ENCODE results near the gene NDUFA12.
"Not testable (repeated sequence)": the region's sequence is repeated elsewhere in the genome, so short reads cannot be mapped to it uniquely, and the experiment has no call there.

The NDUFA12 gene

GRCh38 chr12:94997726-94998125 is 5.8 kb downstream of the NDUFA12 start:
- no peak for DNase-seq (ENCODE audit: insufficient read length)
- TF ChIP-seq POLR2A (IDR thresholded peaks at IDR 0.05; ENCODE audit: low read depth, low read length), result no peak
- no peak for TF ChIP-seq POLR2AphosphoS5 (IDR thresholded peaks at IDR 0.05; ENCODE audit: low read depth, low read length)
- no peak for TF ChIP-seq TAF1 (IDR thresholded peaks at IDR 0.05; ENCODE audit: borderline replicate concordance, low read depth, low read length)
- no peak for FAIRE-seq

GRCh38 chr12:94997061-94997460 is 6.4 kb downstream of the NDUFA12 start:
- DNase-seq (ENCODE audit: insufficient read length) (no peak), FAIRE-seq (no peak)
- TF ChIP-seq POLR2A (IDR thresholded peaks at IDR 0.05; ENCODE audit: low read depth, low read length), result no peak
- TF ChIP-seq TAF1 (IDR thresholded peaks at IDR 0.05; ENCODE audit: borderline replicate concordance, low read depth, low read length), result no peak
- TF ChIP-seq POLR2AphosphoS5 (IDR thresholded peaks at IDR 0.05; ENCODE audit: low read depth, low read length), result no peak

GRCh38 chr12:94994312-94994711 is 9.2 kb downstream of the NDUFA12 start:
- TF ChIP-seq TAF1 (IDR thresholded peaks at IDR 0.05; ENCODE audit: borderline replicate concordance, low read depth, low read length), result no peak
- TF ChIP-seq POLR2AphosphoS5 (IDR thresholded peaks at IDR 0.05; ENCODE audit: low read depth, low read length), result no peak
- TF ChIP-seq POLR2A (IDR thresholded peaks at IDR 0.05; ENCODE audit: low read depth, low read length), result no peak
- DNase-seq (ENCODE audit: insufficient read length), result no peak
- FAIRE-seq, result no peak

- not testable (repeated sequence) for DNase-seq (ENCODE audit: insufficient read length); FAIRE-seq
Measured at GRCh38 chr12:94993855-94994254, 9.6 kb downstream of the NDUFA12 start.

GRCh38 chr12:94990222-94990621 is 13.3 kb downstream of the NDUFA12 start:
- TF ChIP-seq POLR2AphosphoS5 (IDR thresholded peaks at IDR 0.05; ENCODE audit: low read depth, low read length) (no peak), TAF1 (IDR thresholded peaks at IDR 0.05; ENCODE audit: borderline replicate concordance, low read depth, low read length) (no peak)
- FAIRE-seq, result no peak
- DNase-seq (ENCODE audit: insufficient read length), result no peak

GRCh38 chr12:94988471-94988870 is 15.0 kb downstream of the NDUFA12 start:
- TF ChIP-seq POLR2AphosphoS5 (IDR thresholded peaks at IDR 0.05; ENCODE audit: low read depth, low read length) (no peak), TAF1 (IDR thresholded peaks at IDR 0.05; ENCODE audit: borderline replicate concordance, low read depth, low read length) (no peak), POLR2A (IDR thresholded peaks at IDR 0.05; ENCODE audit: low read depth, low read length) (no peak)
- FAIRE-seq (no peak), DNase-seq (ENCODE audit: insufficient read length) (no peak)

- DNase-seq (ENCODE audit: insufficient read length), result no peak
- TF ChIP-seq POLR2A (IDR thresholded peaks at IDR 0.05; ENCODE audit: low read depth, low read length) (no peak), TAF1 (IDR thresholded peaks at IDR 0.05; ENCODE audit: borderline replicate concordance, low read depth, low read length) (no peak)
- FAIRE-seq, result no peak
Measured at GRCh38 chr12:94987801-94988200, 15.7 kb downstream of the NDUFA12 start.

GRCh38 chr12:94987076-94987669 is 16.3 kb downstream of the NDUFA12 start:
- TF ChIP-seq TAF1 (IDR thresholded peaks at IDR 0.05; ENCODE audit: borderline replicate concordance, low read depth, low read length) (no peak), POLR2A (IDR thresholded peaks at IDR 0.05; ENCODE audit: low read depth, low read length) (no peak), POLR2AphosphoS5 (IDR thresholded peaks at IDR 0.05; ENCODE audit: low read depth, low read length) (no peak)
- DNase-seq (ENCODE audit: insufficient read length) (no peak), FAIRE-seq (no peak)

- DNase-seq (ENCODE audit: insufficient read length); FAIRE-seq: not testable (repeated sequence)
Measured at GRCh38 chr12:94985099-94985498, 18.4 kb downstream of the NDUFA12 start.

GRCh38 chr12:94983321-94983720 is 20.2 kb downstream of the NDUFA12 start:
- TF ChIP-seq POLR2AphosphoS5 (IDR thresholded peaks at IDR 0.05; ENCODE audit: low read depth, low read length) (no peak), POLR2A (IDR thresholded peaks at IDR 0.05; ENCODE audit: low read depth, low read length) (no peak), TAF1 (IDR thresholded peaks at IDR 0.05; ENCODE audit: borderline replicate concordance, low read depth, low read length) (no peak)
- FAIRE-seq (no peak), DNase-seq (ENCODE audit: insufficient read length) (no peak)

- DNase-seq (ENCODE audit: insufficient read length) (no peak), FAIRE-seq (no peak)
- no peak for TF ChIP-seq TAF1 (IDR thresholded peaks at IDR 0.05; ENCODE audit: borderline replicate concordance, low read depth, low read length)
- no peak for TF ChIP-seq POLR2A (IDR thresholded peaks at IDR 0.05; ENCODE audit: low read depth, low read length)
- no peak for TF ChIP-seq POLR2AphosphoS5 (IDR thresholded peaks at IDR 0.05; ENCODE audit: low read depth, low read length)
Measured at GRCh38 chr12:94982456-94982855, 21.0 kb downstream of the NDUFA12 start.

- FAIRE-seq (no peak), DNase-seq (ENCODE audit: insufficient read length) (no peak)
- TF ChIP-seq TAF1 (IDR thresholded peaks at IDR 0.05; ENCODE audit: borderline replicate concordance, low read depth, low read length) (no peak), POLR2AphosphoS5 (IDR thresholded peaks at IDR 0.05; ENCODE audit: low read depth, low read length) (no peak), POLR2A (IDR thresholded peaks at IDR 0.05; ENCODE audit: low read depth, low read length) (no peak)
Measured at GRCh38 chr12:94980577-94980976, 22.9 kb downstream of the NDUFA12 start.

- no peak for TF ChIP-seq TAF1 (IDR thresholded peaks at IDR 0.05; ENCODE audit: borderline replicate concordance, low read depth, low read length)
- no peak for TF ChIP-seq POLR2A (IDR thresholded peaks at IDR 0.05; ENCODE audit: low read depth, low read length)
- TF ChIP-seq POLR2AphosphoS5 (IDR thresholded peaks at IDR 0.05; ENCODE audit: low read depth, low read length), result no peak
- no peak for FAIRE-seq
Measured at GRCh38 chr12:94979941-94980340, 23.6 kb downstream of the NDUFA12 start.

More at GRCh38 chr12:94979941-94980340, 23.6 kb downstream of the NDUFA12 start:
- no peak for DNase-seq (ENCODE audit: insufficient read length)
